Neural cell (in vitro differentiated cells): Measurements from ENCODE around the gene CARD9.

Experiments
- CTCF ChIP-seq: fragments of 450-650 bp; IDR thresholded peaks from 2 replicates; pipeline ENCODE4 v1.5.1; 2014; ENCODE audit warnings: antibody characterized with exemption, mild to moderate bottlenecking, moderate library complexity; ENCODE audit not compliant: poor library complexity, severe bottlenecking
- POLR2AphosphoS5 ChIP-seq: IDR thresholded peaks from 2 replicates; pipeline ENCODE4 v1.6.1; 2012
- RAD21 ChIP-seq: fragments of 450-650 bp; conservative IDR thresholded peaks from 2 replicates; pipeline ENCODE4 v1.6.1; 2014; ENCODE audit warnings: antibody characterized with exemption, mild to moderate bottlenecking, moderate library complexity
- REST ChIP-seq: IDR thresholded peaks from 2 replicates; pipeline ENCODE4 v1.6.1; 2012; ENCODE audit warnings: borderline replicate concordance

- no peak for TF ChIP-seq POLR2AphosphoS5
- TF ChIP-seq RAD21, result no peak
- no peak for TF ChIP-seq REST
- TF ChIP-seq CTCF, result no peak
Measured at GRCh38 chr9:136326061-136326760, 47.3 kb downstream of the CARD9 start.
